GM12892 (cell line): ENCODE measurements around the gene SLC6A2.

ENCODE experiments used
- POLR2A ChIP-seq: IDR thresholded peaks from 2 replicates; pipeline ENCODE4 v1.6.1; 2011; ENCODE audit warnings: low read depth, low read length, control low read depth
- POLR2AphosphoS5 ChIP-seq: IDR thresholded peaks from 2 replicates; pipeline ENCODE4 v1.6.1; 2011; ENCODE audit warnings: low read depth, low read length, control low read depth
- TAF1 ChIP-seq: IDR thresholded peaks from 2 replicates; pipeline ENCODE4 v1.6.1; 2011; ENCODE audit warnings: low read depth, mild to moderate bottlenecking, control low read depth, low read length, borderline replicate concordance

DNA sequence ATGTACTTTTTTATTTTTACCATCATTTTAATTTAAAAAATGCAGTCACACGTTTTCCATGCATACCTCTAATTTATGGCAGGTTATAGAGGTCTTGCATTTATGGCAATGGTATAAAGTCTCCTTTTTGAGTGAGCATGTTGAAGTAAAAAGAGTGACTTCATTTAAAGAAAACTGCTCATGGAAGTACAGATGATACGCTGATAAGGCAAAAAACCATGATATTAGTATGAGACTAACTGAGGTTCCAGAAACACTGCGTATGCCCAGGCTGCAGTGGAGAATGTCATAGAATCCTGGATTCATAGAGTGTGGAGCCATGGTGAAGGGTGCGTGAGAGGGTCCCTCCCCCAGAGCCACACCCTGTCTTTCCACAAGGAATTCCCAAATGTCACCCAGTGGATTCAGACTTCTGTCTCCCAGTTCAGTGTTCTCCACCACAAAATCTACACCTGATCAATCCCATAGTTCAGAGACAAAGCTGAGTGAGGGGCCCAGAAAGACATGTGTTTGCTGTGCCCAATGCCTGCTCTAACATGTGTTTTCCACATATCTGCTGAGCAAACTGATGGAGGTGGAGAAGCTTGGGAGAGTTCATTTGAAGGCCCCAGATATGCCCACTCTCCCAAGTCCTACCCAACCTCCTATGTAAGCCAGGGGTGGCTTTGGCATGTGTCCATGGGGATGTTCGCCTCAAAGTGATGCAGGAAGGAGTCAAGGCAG, 69.4 kb downstream of the SLC6A2 start:
- TF ChIP-seq POLR2A (no peak), POLR2AphosphoS5 (no peak), TAF1 (no peak)
